ENCODE data around the gene ASIC2.

The ASIC2 gene

GRCh38 chr17:33142705-33143299, 150.3 kb downstream of the ASIC2 start:
- H3K9me3 ChIP-seq (ENCODE audit: control insufficient read depth, insufficient read depth, low read depth, low read length) = no peaks in the 10 kb centered on the region
- no peaks in the 10 kb centered on the region for H3K36me3 ChIP-seq (ENCODE audit: control insufficient read depth in 2 of 2, insufficient read depth in 1 of 2, low read length in 2 of 2)
- CTCF ChIA-PET = interaction anchor here (1.5 kb wide), 1 partner anchor 104 kb away, joined by 4 read pairs; no protein-coding TSS in a partner anchor
- TF ChIP-seq SCRT2 (tag by site-specific recombination; IDR thresholded peaks at IDR 0.05) = peak; percentile 73
- TF ChIP-seq ZNF558 (tag by site-specific recombination; IDR thresholded peaks at IDR 0.05) = no peak
- TF ChIP-seq ZNF324 (tag by site-specific recombination; IDR thresholded peaks at IDR 0.05) = no peak
- no peak for TF ChIP-seq MZF1 (tag by site-specific recombination; IDR thresholded peaks at IDR 0.05; ENCODE audit: borderline replicate concordance)
- no peak for TF ChIP-seq ZNF621 (tag by site-specific recombination; IDR thresholded peaks at IDR 0.05)
- TF ChIP-seq TCF7L2 (IDR thresholded peaks at IDR 0.05; ENCODE audit: borderline replicate concordance, low read depth, low read length) = peak; percentile 94
- TF ChIP-seq, protein P1, sequence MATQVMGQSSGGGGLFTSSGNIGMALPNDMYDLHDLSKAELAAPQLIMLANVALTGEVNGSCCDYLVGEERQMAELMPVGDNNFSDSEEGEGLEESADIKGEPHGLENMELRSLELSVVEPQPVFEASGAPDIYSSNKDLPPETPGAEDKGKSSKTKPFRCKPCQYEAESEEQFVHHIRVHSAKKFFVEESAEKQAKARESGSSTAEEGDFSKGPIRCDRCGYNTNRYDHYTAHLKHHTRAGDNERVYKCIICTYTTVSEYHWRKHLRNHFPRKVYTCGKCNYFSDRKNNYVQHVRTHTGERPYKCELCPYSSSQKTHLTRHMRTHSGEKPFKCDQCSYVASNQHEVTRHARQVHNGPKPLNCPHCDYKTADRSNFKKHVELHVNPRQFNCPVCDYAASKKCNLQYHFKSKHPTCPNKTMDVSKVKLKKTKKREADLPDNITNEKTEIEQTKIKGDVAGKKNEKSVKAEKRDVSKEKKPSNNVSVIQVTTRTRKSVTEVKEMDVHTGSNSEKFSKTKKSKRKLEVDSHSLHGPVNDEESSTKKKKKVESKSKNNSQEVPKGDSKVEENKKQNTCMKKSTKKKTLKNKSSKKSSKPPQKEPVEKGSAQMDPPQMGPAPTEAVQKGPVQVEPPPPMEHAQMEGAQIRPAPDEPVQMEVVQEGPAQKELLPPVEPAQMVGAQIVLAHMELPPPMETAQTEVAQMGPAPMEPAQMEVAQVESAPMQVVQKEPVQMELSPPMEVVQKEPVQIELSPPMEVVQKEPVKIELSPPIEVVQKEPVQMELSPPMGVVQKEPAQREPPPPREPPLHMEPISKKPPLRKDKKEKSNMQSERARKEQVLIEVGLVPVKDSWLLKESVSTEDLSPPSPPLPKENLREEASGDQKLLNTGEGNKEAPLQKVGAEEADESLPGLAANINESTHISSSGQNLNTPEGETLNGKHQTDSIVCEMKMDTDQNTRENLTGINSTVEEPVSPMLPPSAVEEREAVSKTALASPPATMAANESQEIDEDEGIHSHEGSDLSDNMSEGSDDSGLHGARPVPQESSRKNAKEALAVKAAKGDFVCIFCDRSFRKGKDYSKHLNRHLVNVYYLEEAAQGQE (tag by site-specific recombination; IDR thresholded peaks at IDR 0.05) = peak; percentile 95
- TF ChIP-seq ZNF626 (tag by site-specific recombination; IDR thresholded peaks at IDR 0.05) = no peak
- no peak for TF ChIP-seq ZNF623 (tag by site-specific recombination; IDR thresholded peaks at IDR 0.05)
- H3K4me3 ChIP-seq (ENCODE audit: low read depth, low read length) = no peak overlapping the region
- H3K27ac ChIP-seq (ENCODE audit: extremely low read depth, low read depth, low read length) = no peak overlapping the region
- POLR2A ChIA-PET = no interaction called here
- no peaks in the 10 kb centered on the region for H3K4me1 ChIP-seq (ENCODE audit: control insufficient read depth, insufficient read depth, low read length)

GRCh38 chr17:33140413-33141099, 152.5 kb downstream of the ASIC2 start:
- Histone ChIP-seq H3K27ac (ENCODE audit: extremely low read depth, low read depth, low read length) (no peak overlapping the region), H3K4me3 (ENCODE audit: low read depth, low read length) (no peak overlapping the region), H3K9me3 (ENCODE audit: control insufficient read depth, insufficient read depth, low read depth, low read length) (no peaks in the 10 kb centered on the region), H3K36me3 (ENCODE audit: control insufficient read depth in 2 of 2, insufficient read depth in 1 of 2, low read length in 2 of 2) (no peaks in the 10 kb centered on the region), H3K4me1 (ENCODE audit: control insufficient read depth, insufficient read depth, low read length) (no peaks in the 10 kb centered on the region)
- peak; percentile 93 for TF ChIP-seq ZIC2 (tag by site-specific recombination; IDR thresholded peaks at IDR 0.05)
- TF ChIP-seq ZNF223 (tag by site-specific recombination; IDR thresholded peaks at IDR 0.05) = no peak
- TF ChIP-seq, protein P2, sequence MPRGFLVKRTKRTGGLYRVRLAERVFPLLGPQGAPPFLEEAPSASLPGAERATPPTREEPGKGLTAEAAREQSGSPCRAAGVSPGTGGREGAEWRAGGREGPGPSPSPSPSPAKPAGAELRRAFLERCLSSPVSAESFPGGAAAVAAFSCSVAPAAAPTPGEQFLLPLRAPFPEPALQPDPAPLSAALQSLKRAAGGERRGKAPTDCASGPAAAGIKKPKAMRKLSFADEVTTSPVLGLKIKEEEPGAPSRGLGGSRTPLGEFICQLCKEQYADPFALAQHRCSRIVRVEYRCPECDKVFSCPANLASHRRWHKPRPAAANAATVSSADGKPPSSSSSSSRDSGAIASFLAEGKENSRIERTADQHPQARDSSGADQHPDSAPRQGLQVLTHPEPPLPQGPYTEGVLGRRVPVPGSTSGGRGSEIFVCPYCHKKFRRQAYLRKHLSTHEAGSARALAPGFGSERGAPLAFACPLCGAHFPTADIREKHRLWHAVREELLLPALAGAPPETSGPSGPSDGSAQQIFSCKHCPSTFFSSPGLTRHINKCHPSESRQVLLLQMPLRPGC (tag by site-specific recombination; IDR thresholded peaks at IDR 0.05) = no peak
- ChIA-PET POLR2A (no interaction called here), CTCF (interaction anchor here (0.5 to 0.6 kb wide), 5 partner anchors 149 to 622 kb away, joined by 3 to 4 read pairs (median 3); no protein-coding TSS in a partner anchor)

DNA sequence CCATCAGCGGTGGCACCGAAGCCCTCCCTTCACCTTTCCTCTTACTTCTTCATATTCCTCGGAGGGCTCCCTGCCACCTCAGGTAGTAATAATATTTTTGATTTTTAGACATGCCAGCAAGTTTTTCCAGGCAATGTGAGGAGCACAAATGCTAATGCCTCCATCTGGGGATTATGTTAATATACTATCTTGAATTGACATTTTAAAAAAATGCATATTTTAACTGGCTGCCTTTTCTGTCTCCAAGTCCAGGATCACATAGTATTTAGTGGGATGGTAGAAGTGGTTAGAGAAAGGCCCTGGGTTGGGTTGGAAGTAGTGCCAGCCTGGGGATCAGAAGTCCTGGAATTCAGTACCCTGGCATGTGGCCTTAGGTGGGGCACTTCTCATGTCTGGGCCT, 154.5 kb downstream of the ASIC2 start:
- Histone ChIP-seq H3K4me1 (ENCODE audit: control insufficient read depth, insufficient read depth, low read length) (no peaks in the 10 kb centered on the region), H3K36me3 (ENCODE audit: control insufficient read depth in 2 of 2, insufficient read depth in 1 of 2, low read length in 2 of 2) (no peaks in the 10 kb centered on the region), H3K9me3 (ENCODE audit: control insufficient read depth, insufficient read depth, low read depth, low read length) (no peaks in the 10 kb centered on the region), H3K27ac (ENCODE audit: extremely low read depth, low read depth, low read length) (no peak overlapping the region), H3K4me3 (ENCODE audit: low read depth, low read length) (no peak overlapping the region)
- ChIA-PET CTCF (no interaction called here), POLR2A (no interaction called here)
- TF ChIP-seq ZNF16 (tag by site-specific recombination; IDR thresholded peaks at IDR 0.05; ENCODE audit: low read depth) (no peak), ZNF660 (tag by site-specific recombination; IDR thresholded peaks at IDR 0.05) (no peak), ZNF837 (tag by site-specific recombination; IDR thresholded peaks at IDR 0.05) (no peak), ZNF184 (tag by site-specific recombination; IDR thresholded peaks at IDR 0.05) (no peak), ZNF521 (tag by site-specific recombination; IDR thresholded peaks at IDR 0.05) (no peak), ZNF600 (tag by site-specific recombination; IDR thresholded peaks at IDR 0.05) (no peak), ZNF416 (tag by site-specific recombination; IDR thresholded peaks at IDR 0.05) (no peak), MEIS1 (CRISPR knock-in tag; IDR thresholded peaks at IDR 0.05; ENCODE audit: borderline replicate concordance) (no peak), ZNF311 (tag by site-specific recombination; IDR thresholded peaks at IDR 0.05; ENCODE audit: borderline replicate concordance) (no peak)
- TF ChIP-seq, protein P3, sequence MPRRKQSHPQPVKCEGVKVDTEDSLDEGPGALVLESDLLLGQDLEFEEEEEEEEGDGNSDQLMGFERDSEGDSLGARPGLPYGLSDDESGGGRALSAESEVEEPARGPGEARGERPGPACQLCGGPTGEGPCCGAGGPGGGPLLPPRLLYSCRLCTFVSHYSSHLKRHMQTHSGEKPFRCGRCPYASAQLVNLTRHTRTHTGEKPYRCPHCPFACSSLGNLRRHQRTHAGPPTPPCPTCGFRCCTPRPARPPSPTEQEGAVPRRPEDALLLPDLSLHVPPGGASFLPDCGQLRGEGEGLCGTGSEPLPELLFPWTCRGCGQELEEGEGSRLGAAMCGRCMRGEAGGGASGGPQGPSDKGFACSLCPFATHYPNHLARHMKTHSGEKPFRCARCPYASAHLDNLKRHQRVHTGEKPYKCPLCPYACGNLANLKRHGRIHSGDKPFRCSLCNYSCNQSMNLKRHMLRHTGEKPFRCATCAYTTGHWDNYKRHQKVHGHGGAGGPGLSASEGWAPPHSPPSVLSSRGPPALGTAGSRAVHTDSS (tag by site-specific recombination; IDR thresholded peaks at IDR 0.05) = no peak
- TF ChIP-seq, protein P4, sequence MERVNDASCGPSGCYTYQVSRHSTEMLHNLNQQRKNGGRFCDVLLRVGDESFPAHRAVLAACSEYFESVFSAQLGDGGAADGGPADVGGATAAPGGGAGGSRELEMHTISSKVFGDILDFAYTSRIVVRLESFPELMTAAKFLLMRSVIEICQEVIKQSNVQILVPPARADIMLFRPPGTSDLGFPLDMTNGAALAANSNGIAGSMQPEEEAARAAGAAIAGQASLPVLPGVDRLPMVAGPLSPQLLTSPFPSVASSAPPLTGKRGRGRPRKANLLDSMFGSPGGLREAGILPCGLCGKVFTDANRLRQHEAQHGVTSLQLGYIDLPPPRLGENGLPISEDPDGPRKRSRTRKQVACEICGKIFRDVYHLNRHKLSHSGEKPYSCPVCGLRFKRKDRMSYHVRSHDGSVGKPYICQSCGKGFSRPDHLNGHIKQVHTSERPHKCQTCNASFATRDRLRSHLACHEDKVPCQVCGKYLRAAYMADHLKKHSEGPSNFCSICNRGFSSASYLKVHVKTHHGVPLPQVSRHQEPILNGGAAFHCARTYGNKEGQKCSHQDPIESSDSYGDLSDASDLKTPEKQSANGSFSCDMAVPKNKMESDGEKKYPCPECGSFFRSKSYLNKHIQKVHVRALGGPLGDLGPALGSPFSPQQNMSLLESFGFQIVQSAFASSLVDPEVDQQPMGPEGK (tag by site-specific recombination; IDR thresholded peaks at IDR 0.05) = no peak
